ENCODE measurements around the gene HRCT1.

Gene HRCT1

GRCh38 chr9:35904338-35904737, 1.7 kb upstream of the HRCT1 start:
- TF ChIP-seq CTCF (IDR thresholded peaks at IDR 0.05; ENCODE audit: insufficient read depth, low read depth, low read length, missing control alignments): no peak
- DNase-seq (ENCODE audit: low read depth): no peak
- no peak overlapping the region for H3K4me3 ChIP-seq (ENCODE audit: low read depth, low read length)

GRCh38 chr9:35905051-35905781, 786 bp upstream of the HRCT1 start:
- no peak for TF ChIP-seq CTCF (IDR thresholded peaks at IDR 0.05; ENCODE audit: insufficient read depth, low read depth, low read length, missing control alignments)
- DNase-seq (ENCODE audit: low read depth): no peak
- H3K4me3 ChIP-seq (ENCODE audit: low read depth, low read length): no peak overlapping the region

- TF ChIP-seq CTCF (IDR thresholded peaks at IDR 0.05; ENCODE audit: insufficient read depth, low read depth, low read length, missing control alignments): no peak
- DNase-seq (ENCODE audit: low read depth): no peak
- no peak overlapping the region for H3K4me3 ChIP-seq (ENCODE audit: low read depth, low read length)
Measured at GRCh38 chr9:35906923-35907699, 1.1 kb downstream of the HRCT1 start.

GRCh38 chr9:35907711-35908503, 1.9 kb downstream of the HRCT1 start:
- no peak for TF ChIP-seq CTCF (IDR thresholded peaks at IDR 0.05; ENCODE audit: insufficient read depth, low read depth, low read length, missing control alignments)
- DNase-seq (ENCODE audit: low read depth): no peak
- H3K4me3 ChIP-seq (ENCODE audit: low read depth, low read length): no peak overlapping the region

- no peak overlapping the region for H3K4me3 ChIP-seq (ENCODE audit: low read depth, low read length)
- no peak for DNase-seq (ENCODE audit: low read depth)
- TF ChIP-seq CTCF (IDR thresholded peaks at IDR 0.05; ENCODE audit: insufficient read depth, low read depth, low read length, missing control alignments): no peak
Measured at GRCh38 chr9:35908504-35909125, 2.6 kb downstream of the HRCT1 start.

GRCh38 chr9:35909274-35909673, 3.3 kb downstream of the HRCT1 start, which contains the start of gene SPAAR:
Gene SPAAR, plus strand, starts transcription at chr9:35909490. Its CDS starts 974 bp downstream, at chr9:35910464.
- no peak within 1 kb of the TSS for H3K4me3 ChIP-seq (ENCODE audit: low read depth, low read length)
- no peak for TF ChIP-seq CTCF (IDR thresholded peaks at IDR 0.05; ENCODE audit: insufficient read depth, low read depth, low read length, missing control alignments)
- no peak for DNase-seq (ENCODE audit: low read depth)
